Fibroblast of the aortic adventitia (primary cell): Measurements from ENCODE around the gene TNFAIP8L3. TPM values are rescaled to one million over a fixed set of nuclear protein-coding genes. Genes with fewer than 3 reads are reported as not detected.

Experiments
- DNase-seq: peaks from one replicate; pipeline ENCODE4 v3.0.0-alpha.2; 2010; ENCODE audit warnings: low read depth
- H3K4me3 ChIP-seq: 2 replicates; pipeline ENCODE4 v1.5.1; 2011; ENCODE audit warnings: low read depth, mild to moderate bottlenecking, control low read depth, low read length, moderate library complexity
- CTCF ChIP-seq: IDR thresholded peaks from 2 replicates; pipeline ENCODE4 v1.5.1; 2011; ENCODE audit warnings: mild to moderate bottlenecking, low read length, control low read depth, inconsistent platforms; ENCODE audit not compliant: insufficient read depth
- total RNA-seq: library from RNA; depleted of rRNA; stranded (reverse); fragments of >200 nt; gene quantifications from 2 replicates; pipeline ENCODE4 v1.2.3, GENCODE V29; 2012; ENCODE audit warnings: low replicate concordance

TNFAIP8L3 gene
- total RNA-seq, 1 donor = 22.4 TPM

GRCh38 chr15:51069983-51070382 lies 24.7 kb downstream of the TNFAIP8L3 start:
- no peak for DNase-seq
- no peak overlapping the region for H3K4me3 ChIP-seq
- TF ChIP-seq CTCF = no peak

GRCh38 chr15:51067510-51067909 lies 27.2 kb downstream of the TNFAIP8L3 start:
- TF ChIP-seq CTCF = no peak
- H3K4me3 ChIP-seq = no peak overlapping the region
- no peak for DNase-seq

- no peak overlapping the region for H3K4me3 ChIP-seq
- no peak for TF ChIP-seq CTCF
- no peak for DNase-seq
Observed at GRCh38 chr15:51065781-51066180, 28.9 kb downstream of the TNFAIP8L3 start.

GRCh38 chr15:51065261-51065660 lies 29.4 kb downstream of the TNFAIP8L3 start:
- no peak for DNase-seq
- no peak for TF ChIP-seq CTCF
- no peak overlapping the region for H3K4me3 ChIP-seq

- no peak overlapping the region for H3K4me3 ChIP-seq
- TF ChIP-seq CTCF = no peak
- DNase-seq = no peak
Observed at GRCh38 chr15:51062736-51063135, 32.0 kb downstream of the TNFAIP8L3 start.

GRCh38 chr15:51060030-51060673 lies 34.6 kb downstream of the TNFAIP8L3 start:
- DNase-seq = no peak
- no peak overlapping the region for H3K4me3 ChIP-seq
- no peak for TF ChIP-seq CTCF

- H3K4me3 ChIP-seq = no peak overlapping the region
- DNase-seq = no peak
- TF ChIP-seq CTCF = no peak
Observed at GRCh38 chr15:51054535-51054934, 40.2 kb downstream of the TNFAIP8L3 start.
